Prostate gland (tissue), 2 donors: Measurements from ENCODE around the gene NTRK2. TPM values are rescaled to one million over a fixed set of nuclear protein-coding genes. Genes with fewer than 3 reads are reported as not detected.

Source experiments
- DNase-seq: peaks from one replicate; pipeline ENCODE4 v3.0.0-alpha.2; 2019; ENCODE audit warnings: low spot score
- H3K27ac ChIP-seq, 2 donors: fragments of 200-600 bp; sonication (generic); 2 replicates each; pipeline ENCODE4 v1.5.1; 2017 to 2019
- H3K27me3 ChIP-seq: fragments of 200-600 bp; sonication (generic); replicated peaks from 2 replicates; pipeline ENCODE4 v1.5.1; 2019; ENCODE audit not compliant: insufficient read depth
- H3K36me3 ChIP-seq, 2 donors: fragments of 200-600 bp; sonication (generic); 1 replicate in 1 of 2; 2 replicates in 1 of 2; pipeline versions ENCODE4 v1.5.1 to v1.8.1; 2017 to 2019
- H3K4me1 ChIP-seq: fragments of 200-600 bp; sonication (generic); replicated peaks from 2 replicates; pipeline ENCODE4 v1.5.1; 2019
- H3K4me3 ChIP-seq, 2 donors: fragments of 200-600 bp; sonication (generic); 2 replicates each; pipeline ENCODE4 v1.5.1; 2017 to 2019
- H3K9me3 ChIP-seq: fragments of 200-600 bp; sonication (generic); 2 replicates; pipeline ENCODE4 v1.5.1; 2017
- POLR2A ChIP-seq: fragments of 450-650 bp; IDR thresholded peaks from one replicate; pipeline ENCODE4 v1.6.1; 2016; ENCODE audit warnings: antibody characterized with exemption, mild to moderate bottlenecking
- POLR2AphosphoS5 ChIP-seq: sonication (generic); formaldehyde crosslinking; IDR thresholded peaks from one replicate; pipeline ENCODE4 v1.6.1; 2017; ENCODE audit warnings: antibody characterized with exemption
- WGBS: methylation state at CpG from one replicate; pipeline ENCODE4 v1.1.5; 2018; 5-methylcytosine and 5-hydroxymethylcytosine counted together
- intact Hi-C: fragments of 100-400 bp; cut with DNase I; formaldehyde crosslinking; loops from one replicate; pipeline ENCODE4 v1.14.2; 2022
- total RNA-seq, 2 donors: library from RNA; depleted of rRNA; stranded (reverse); fragments of >200 nt; gene quantifications; one replicate each; pipeline ENCODE4 v1.1.0, GENCODE V29; 2016
- TF ChIP-seq, protein P1 (sequence below), 4 experiments: fragments of 200-600 bp in 2 of 4; fragments of 450-650 bp in 2 of 4; sonication (generic) in 2 of 4; IDR thresholded peaks; 1 replicate in 3 of 4; 2 replicates in 1 of 4; pipeline ENCODE4 v1.5.1; 2016 to 2019; ENCODE audit warnings: antibody characterized with exemption in 4 of 4, mild to moderate bottlenecking in 2 of 4, moderate library complexity in 2 of 4

NTRK2 gene
- total RNA-seq, 2 donors from 2014 or later = 2.3 to 11.1 TPM

DNA sequence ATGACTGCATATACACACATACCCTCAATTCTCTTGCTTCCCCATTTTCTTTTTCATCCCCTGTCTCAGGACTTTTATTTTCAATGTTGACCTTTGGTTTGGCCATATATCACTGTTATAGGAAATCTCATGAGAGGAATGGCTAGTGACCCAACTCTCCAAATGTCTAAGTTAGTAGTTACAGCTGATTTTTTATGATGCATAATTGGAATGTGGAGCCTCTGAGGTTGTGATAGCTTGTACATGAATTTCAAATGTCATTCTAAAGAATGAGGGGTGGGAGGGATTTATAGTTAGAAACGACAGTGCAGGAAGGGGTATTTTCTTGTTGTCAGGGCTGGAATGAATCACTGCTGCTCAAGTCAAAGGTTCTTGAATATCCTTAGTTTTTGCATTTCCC is 356.1 kb downstream of the NTRK2 start:
- H3K36me3 ChIP-seq = no peaks in the 10 kb centered on the region
- H3K4me1 ChIP-seq = no peaks in the 10 kb centered on the region
- H3K9me3 ChIP-seq = no peaks in the 10 kb centered on the region
- no peak overlapping the region for H3K4me3 ChIP-seq
- no peak for TF ChIP-seq POLR2AphosphoS5
- TF ChIP-seq, protein P1, sequence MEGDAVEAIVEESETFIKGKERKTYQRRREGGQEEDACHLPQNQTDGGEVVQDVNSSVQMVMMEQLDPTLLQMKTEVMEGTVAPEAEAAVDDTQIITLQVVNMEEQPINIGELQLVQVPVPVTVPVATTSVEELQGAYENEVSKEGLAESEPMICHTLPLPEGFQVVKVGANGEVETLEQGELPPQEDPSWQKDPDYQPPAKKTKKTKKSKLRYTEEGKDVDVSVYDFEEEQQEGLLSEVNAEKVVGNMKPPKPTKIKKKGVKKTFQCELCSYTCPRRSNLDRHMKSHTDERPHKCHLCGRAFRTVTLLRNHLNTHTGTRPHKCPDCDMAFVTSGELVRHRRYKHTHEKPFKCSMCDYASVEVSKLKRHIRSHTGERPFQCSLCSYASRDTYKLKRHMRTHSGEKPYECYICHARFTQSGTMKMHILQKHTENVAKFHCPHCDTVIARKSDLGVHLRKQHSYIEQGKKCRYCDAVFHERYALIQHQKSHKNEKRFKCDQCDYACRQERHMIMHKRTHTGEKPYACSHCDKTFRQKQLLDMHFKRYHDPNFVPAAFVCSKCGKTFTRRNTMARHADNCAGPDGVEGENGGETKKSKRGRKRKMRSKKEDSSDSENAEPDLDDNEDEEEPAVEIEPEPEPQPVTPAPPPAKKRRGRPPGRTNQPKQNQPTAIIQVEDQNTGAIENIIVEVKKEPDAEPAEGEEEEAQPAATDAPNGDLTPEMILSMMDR (IDR thresholded peaks at IDR 0.05) = no peak
- TF ChIP-seq POLR2A = no peak
- WGBS = 21% methylated on average over 1 of the region's 1 CpG
- intact Hi-C loops = no loop called here
- no peak overlapping the region for H3K27ac ChIP-seq
- H3K27me3 ChIP-seq = no peaks in the 10 kb centered on the region
- DNase-seq = no peak

DNA sequence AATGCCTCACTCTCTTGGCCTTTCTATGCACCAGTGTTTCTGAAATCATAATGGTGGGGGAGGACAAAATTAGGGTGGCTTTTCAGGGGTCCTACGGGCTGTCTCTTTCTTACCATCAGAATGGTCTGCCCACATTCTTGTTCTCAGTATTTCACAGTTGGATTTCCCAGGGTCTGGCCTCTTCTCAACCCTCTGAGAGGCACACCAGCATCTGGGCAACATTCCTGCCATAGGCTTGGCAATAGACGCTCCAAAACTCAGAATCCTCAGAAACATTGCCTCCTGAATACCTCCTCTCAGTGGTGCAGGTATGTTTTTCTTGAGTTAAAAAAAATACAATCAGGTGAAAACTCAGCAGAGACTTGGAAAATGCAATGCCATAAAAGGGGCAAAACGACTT is 358.3 kb downstream of the NTRK2 start:
- Histone ChIP-seq H3K9me3 (no peaks in the 10 kb centered on the region), H3K36me3 (no peaks in the 10 kb centered on the region), H3K4me3 (no peak overlapping the region), H3K27me3 (no peaks in the 10 kb centered on the region), H3K27ac (no peak overlapping the region), H3K4me1 (no peaks in the 10 kb centered on the region)
- 86% methylated on average over 3 of the region's 3 CpGs for WGBS
- intact Hi-C loops = no loop called here
- DNase-seq = no peak
- no peak for TF ChIP-seq POLR2AphosphoS5
- no peak for TF ChIP-seq POLR2A
- TF ChIP-seq, protein P1 (IDR thresholded peaks at IDR 0.05) = no peak

DNA sequence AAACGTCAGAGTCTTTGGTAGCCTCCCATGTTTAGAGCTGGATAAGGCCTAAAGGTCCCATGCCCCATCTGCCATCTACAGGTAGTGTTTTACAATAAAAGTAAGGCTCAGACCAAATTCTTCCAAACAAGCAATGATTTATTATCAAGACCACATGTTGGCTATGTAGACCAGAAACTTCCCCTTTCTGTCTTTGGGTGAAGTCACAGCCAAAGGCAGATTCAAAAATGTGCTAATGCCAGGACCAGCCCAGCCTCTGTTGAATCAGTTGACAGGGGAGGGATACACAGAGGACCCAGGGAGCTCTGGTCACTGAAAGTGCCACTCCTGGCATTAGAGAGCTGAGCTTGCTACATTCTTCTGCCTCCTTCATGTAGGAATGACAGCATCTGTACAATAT is 360.8 kb downstream of the NTRK2 start:
- Histone ChIP-seq H3K27ac (no peak overlapping the region), H3K4me1 (no peaks in the 10 kb centered on the region), H3K4me3 (no peak overlapping the region), H3K36me3 (no peaks in the 10 kb centered on the region), H3K27me3 (no peaks in the 10 kb centered on the region), H3K9me3 (no peaks in the 10 kb centered on the region)
- TF ChIP-seq POLR2AphosphoS5 (no peak), POLR2A (no peak)
- TF ChIP-seq, protein P1 (IDR thresholded peaks at IDR 0.05) = no peak
- intact Hi-C loops = no loop called here
- 50% methylated on average over 1 of the region's 1 CpG for WGBS
- no peak for DNase-seq

DNA sequence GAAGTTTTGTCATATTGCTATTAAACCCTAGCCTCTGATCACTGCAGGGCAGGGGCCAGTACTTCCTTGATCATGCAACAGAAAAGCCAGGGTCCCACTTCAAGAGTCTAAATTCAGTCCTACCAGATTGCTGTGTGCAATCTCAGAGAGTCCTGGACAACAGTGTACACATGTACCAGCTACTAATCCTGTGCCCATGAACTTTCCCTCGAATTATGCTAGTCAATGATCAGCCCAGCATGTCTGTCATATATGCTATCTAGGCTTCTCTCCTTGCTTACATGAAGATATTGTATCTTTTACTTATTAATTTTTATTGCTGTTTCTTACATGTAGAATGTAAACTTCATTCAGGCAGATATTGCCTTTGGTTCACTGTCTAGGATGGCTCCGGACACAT is 367.0 kb downstream of the NTRK2 start:
- H3K36me3 ChIP-seq = no peaks in the 10 kb centered on the region
- H3K27me3 ChIP-seq = peaks cover 2% of the 10 kb centered on the region
- TF ChIP-seq, protein P1 (IDR thresholded peaks at IDR 0.05) = no peak
- TF ChIP-seq POLR2AphosphoS5 (no peak), POLR2A (no peak)
- DNase-seq = no peak
- H3K4me3 ChIP-seq = no peak overlapping the region
- H3K9me3 ChIP-seq = no peaks in the 10 kb centered on the region
- H3K27ac ChIP-seq = no peak overlapping the region
- intact Hi-C loops = no loop called here
- H3K4me1 ChIP-seq = no peaks in the 10 kb centered on the region
- 92% methylated on average over 2 of the region's 2 CpGs for WGBS

DNA sequence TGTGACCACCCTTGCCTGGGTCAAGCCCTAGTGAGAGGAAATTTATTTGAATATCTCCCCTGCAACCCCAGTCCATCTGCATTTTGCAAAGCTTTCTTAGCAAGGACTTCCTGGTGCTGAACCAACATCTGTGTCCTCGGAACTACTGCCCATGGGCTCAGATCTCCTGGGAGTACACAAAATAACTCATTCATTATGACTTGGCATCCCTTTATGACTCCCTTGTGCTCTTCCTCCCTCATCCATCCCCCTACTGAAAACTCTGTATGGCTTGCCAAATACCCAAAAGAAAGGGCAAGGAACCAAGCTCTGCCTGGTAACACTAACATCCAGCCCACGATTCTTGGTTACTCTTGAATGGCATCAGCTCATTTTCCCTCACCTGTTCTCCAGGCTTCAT is 368.5 kb downstream of the NTRK2 start:
- no peak overlapping the region for H3K4me3 ChIP-seq
- 36% methylated on average over 2 of the region's 2 CpGs for WGBS
- no peak for DNase-seq
- no peak for TF ChIP-seq POLR2A
- TF ChIP-seq, protein P1 (IDR thresholded peaks at IDR 0.05) = no peak
- TF ChIP-seq POLR2AphosphoS5 = no peak
- H3K36me3 ChIP-seq = no peaks in the 10 kb centered on the region
- no peak overlapping the region for H3K27ac ChIP-seq
- H3K27me3 ChIP-seq = peaks cover 2% of the 10 kb centered on the region
- no peaks in the 10 kb centered on the region for H3K9me3 ChIP-seq
- no peaks in the 10 kb centered on the region for H3K4me1 ChIP-seq
- intact Hi-C loops = no loop called here
